Suppressor macrophage treated with lipopolysaccharide for 1 hour (primary cell): ENCODE measurements around the gene NOD2.
A peak's percentile ranks its signal among the peaks of the same experiment; 100 is the strongest.

Experiments used
- DNase-seq, 3 donors: peaks; one replicate each; pipeline ENCODE4 v3.0.0-alpha.2; 2020 to 2022

The NOD2 gene

GRCh38 chr16:50718061-50718760 lies 24.8 kb downstream of the NOD2 start:
- DNase-seq: no peak

GRCh38 chr16:50718761-50719400 lies 25.5 kb downstream of the NOD2 start:
- no peak for DNase-seq

- DNase-seq: peak; percentile 45 to 60 (median 52)
Observed at GRCh38 chr16:50719401-50720337, 26.3 kb downstream of the NOD2 start.

- DNase-seq: no peak
Observed at GRCh38 chr16:50721549-50722404, 28.4 kb downstream of the NOD2 start.

- DNase-seq: no peak
Observed at GRCh38 chr16:50722405-50722737, 29.0 kb downstream of the NOD2 start.

- no peak for DNase-seq
Observed at GRCh38 chr16:50722960-50723359, 29.6 kb downstream of the NOD2 start.

GRCh38 chr16:50724306-50724705 lies 30.9 kb downstream of the NOD2 start:
- no peak for DNase-seq

GRCh38 chr16:50731130-50731988 lies 38.0 kb downstream of the NOD2 start:
- DNase-seq: no peak

- DNase-seq: no peak
Observed at GRCh38 chr16:50731989-50732832, 38.8 kb downstream of the NOD2 start.

GRCh38 chr16:50733468-50733867 lies 40.1 kb downstream of the NOD2 start:
- DNase-seq: no peak

- peak; percentile 85 to 93 (median 90) for DNase-seq
Observed at GRCh38 chr16:50735629-50736122, 42.3 kb downstream of the NOD2 start.

GRCh38 chr16:50736448-50736847 lies 43.0 kb downstream of the NOD2 start:
- no peak for DNase-seq

GRCh38 chr16:50737420-50737959 lies 44.1 kb downstream of the NOD2 start:
- DNase-seq: peak; percentile 41 to 61 (median 45)

GRCh38 chr16:50739031-50739430 lies 45.6 kb downstream of the NOD2 start:
- DNase-seq: no peak

GRCh38 chr16:50740736-50741135 lies 47.3 kb downstream of the NOD2 start:
- DNase-seq: peak; percentile 71 to 88 (median 83)

- DNase-seq: peak in 1 of 3 donors; percentile 51
Observed at GRCh38 chr16:50741225-50741780, 47.9 kb downstream of the NOD2 start.

- peak; percentile 100 for DNase-seq
Observed at GRCh38 chr16:50741781-50742575, 48.6 kb downstream of the NOD2 start, which contains the start of gene CYLD. Gene CYLD (plus strand): TSS chr16:50742086. CDS start chr16:50749699, 7,613 bp downstream.

GRCh38 chr16:50742576-50743200 lies 49.3 kb downstream of the NOD2 start:
- DNase-seq: peak; percentile 54 to 68 (median 60)
